HG02852 (cell line): ENCODE results near the gene SRRT.
"Not testable (repeated sequence)": the region's sequence is repeated elsewhere in the genome, so short reads cannot be mapped to it uniquely, and the experiment has no call there.

ENCODE experiments used
- ATAC-seq: cut with Tn5 transposase; IDR thresholded peaks from one replicate; pipeline ENCODE4 v1.9.1; 2021; ENCODE audit warnings: mild to moderate bottlenecking, moderate library complexity; ENCODE audit not compliant: unreplicated experiment

The SRRT gene

GRCh38 chr7:100893910-100894721 is 19.2 kb downstream of the SRRT start:
- no peak for ATAC-seq

GRCh38 chr7:100894860-100895700 is 20.2 kb downstream of the SRRT start:
- no peak for ATAC-seq

DNA sequence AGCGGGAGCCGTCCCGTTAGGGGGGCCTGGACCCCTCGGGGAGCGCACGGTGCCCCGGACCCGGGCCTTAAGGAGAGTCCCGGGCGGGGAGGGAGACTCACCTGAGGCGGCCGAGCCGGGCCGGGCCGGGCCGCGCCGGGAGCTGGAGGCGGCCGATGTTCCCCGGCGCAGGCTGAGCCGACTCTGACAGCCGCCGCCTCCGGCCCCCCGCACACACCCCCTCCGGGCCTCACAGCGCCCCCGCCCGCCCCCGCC is 20.7 kb downstream of the SRRT start, which contains the start of gene ACHE:
Gene ACHE (minus strand): TSS at position 188 of the 255 bp plus-strand sequence. CDS start 1,656 bp downstream, outside the sequence.
- ATAC-seq: no peak

- ATAC-seq: no peak
Observed at GRCh38 chr7:100895956-100896731, 21.2 kb downstream of the SRRT start.

GRCh38 chr7:100896732-100897608 is 22.1 kb downstream of the SRRT start:
- no peak for ATAC-seq

GRCh38 chr7:100897772-100898454 is 23.0 kb downstream of the SRRT start:
- ATAC-seq: no peak

DNA sequence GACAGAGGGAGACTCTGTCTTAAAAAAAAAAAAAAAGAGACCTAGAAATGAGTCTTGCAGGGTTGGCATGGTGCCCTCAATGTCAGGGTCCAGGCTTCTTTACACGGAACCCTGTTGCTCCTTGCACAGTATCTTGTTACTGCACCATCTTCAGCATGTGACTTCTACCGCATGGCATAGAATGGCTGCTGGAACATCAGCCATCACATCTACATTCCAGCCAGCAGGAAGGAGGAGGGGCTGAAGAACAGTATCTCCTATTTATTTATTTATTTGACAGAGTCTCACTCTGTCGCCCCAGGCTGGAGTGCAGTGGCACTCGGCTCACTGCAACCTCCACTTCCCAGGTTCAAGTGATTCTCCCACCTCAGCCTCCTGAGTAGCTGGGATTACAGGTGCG is 24.5 kb downstream of the SRRT start:
- no peak for ATAC-seq

GRCh38 chr7:100900978-100901377 is 26.1 kb downstream of the SRRT start:
- ATAC-seq: no peak

DNA sequence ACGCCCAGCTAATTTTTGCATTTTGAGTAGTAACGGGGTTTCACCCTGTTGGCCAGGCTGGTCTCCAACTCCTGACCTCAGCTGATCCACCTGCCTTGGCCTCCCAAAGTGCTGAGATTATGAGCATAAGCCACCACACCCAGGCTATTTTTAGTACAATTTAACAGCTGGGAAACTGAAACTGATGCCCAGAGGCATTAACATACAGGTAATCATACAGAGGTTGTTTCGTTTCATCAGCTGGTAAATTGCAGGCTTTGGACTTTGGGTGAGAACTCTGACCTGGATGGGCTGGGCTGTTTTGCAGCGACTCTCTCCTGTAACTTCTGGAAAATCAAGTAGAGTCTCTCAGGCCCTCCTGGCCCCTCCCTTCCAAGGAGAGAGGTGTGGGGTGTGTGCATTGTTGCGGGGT is 27.0 kb downstream of the SRRT start:
- ATAC-seq: no peak

- ATAC-seq: no peak
Observed at GRCh38 chr7:100902638-100903037, 27.7 kb downstream of the SRRT start.

- ATAC-seq: no peak
Observed at GRCh38 chr7:100908512-100908911, 33.6 kb downstream of the SRRT start.

DNA sequence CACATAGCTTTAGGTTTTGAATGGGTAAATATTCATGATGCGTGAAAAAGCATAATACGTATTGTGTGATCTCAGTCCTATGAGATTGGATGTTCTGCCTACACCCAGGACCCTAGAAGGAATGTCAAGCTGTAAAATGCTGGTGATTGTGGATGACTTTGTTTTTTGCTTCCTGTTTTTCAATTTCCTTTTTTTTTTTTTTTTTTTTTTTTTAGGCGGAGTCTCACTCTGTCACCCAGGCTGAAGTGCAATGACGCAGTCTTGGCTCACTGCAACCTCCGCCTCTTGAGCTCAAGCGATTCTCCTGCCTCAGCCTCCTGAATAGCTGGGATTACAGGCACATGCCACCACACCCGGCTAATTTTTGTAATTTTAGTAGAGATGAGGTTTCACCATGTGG is 35.5 kb downstream of the SRRT start:
- not testable (repeated sequence) for ATAC-seq

GRCh38 chr7:100911484-100911883 is 36.6 kb downstream of the SRRT start:
- ATAC-seq: no peak

DNA sequence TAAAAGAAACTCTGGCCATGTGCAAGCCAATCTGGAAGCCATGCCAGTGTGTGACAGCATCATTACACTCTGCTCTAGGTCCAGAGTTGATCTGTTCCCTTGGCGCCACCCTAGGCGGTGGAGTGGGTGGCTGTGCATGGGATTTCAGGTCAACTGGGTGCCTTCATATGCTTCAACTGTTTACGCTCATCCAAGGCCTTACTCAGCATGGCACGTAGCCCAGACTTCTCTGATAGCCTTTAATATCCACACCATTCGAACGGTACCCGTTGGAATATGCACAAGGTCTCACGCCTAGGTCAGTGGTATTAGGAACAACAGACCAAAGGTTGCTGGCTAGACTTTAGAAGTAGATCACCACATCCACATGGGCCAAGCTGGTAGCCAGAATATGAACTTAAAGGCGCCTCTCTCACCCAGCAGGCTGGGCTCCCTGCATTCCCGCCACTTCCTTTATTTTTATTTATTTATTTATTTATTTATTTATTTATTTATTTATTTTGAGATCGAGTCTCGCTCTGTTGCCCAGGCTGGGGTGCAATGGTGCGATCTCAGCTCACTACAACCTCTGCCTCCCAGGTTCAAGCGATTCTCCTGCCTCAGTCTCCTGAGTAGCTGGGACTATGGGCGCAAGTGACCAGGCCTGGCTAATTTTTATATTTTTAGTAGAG is 39.4 kb downstream of the SRRT start:
- no peak for ATAC-seq

DNA sequence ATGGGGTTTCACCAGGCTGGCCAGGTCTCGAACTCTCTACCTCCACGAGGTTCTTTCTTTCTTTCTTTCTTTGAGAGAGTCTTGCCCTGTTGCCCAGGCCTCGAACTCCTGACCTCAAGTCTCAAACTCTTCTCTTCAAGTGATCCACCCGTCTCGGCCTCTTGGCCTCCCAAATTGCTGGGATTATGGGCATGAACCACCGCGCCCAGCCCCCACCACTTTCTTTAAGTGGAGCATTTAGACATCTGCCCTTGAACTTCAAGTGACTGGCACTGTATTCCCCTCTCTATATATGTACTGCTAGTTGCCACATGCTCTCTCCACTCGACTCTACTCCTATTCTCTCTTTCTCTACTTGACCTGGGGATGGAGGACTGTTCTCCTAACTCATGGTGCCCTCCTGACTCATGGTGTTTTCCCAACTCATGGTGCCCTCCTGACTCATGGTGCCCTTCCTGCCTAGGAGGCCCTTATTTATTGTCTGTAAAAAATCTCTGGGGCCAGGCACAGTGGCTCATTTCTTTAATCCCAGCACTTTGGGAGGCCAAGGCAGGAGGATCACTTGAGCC is 40.1 kb downstream of the SRRT start:
- ATAC-seq: no peak

GRCh38 chr7:100919335-100919734 is 44.4 kb downstream of the SRRT start:
- ATAC-seq: not testable (repeated sequence)

GRCh38 chr7:100919779-100920437 is 45.0 kb downstream of the SRRT start:
- not testable (repeated sequence) for ATAC-seq

DNA sequence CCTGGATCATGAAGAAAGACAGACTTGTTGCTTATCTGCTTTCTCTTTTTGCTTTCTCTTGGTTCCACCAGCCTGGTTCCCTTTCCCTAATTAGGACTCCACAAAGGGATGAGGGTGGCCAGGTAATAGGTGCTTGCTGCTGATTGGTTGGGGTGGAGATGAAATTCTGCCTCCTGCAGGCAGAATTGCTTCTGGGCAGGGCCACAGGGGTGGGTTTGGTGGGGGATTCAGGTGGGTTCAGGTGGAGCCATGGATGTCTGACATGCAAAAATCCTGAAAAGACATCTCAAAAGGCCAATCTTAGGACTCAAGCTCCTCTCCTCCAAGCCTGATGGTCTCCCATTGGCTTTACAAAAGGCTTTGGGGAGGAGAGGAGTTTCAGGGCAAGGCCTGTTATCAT is 46.1 kb downstream of the SRRT start:
- no peak for ATAC-seq
